Caco-2 (cell line): ENCODE data around the gene DOCK2. TPM values are rescaled to one million over a fixed set of nuclear protein-coding genes. Genes with fewer than 3 reads are reported as not detected.

ENCODE experiments used
- BruUV-seq: library from RNA; stranded (reverse); fragments of 400-500 nt; replicated peaks from 2 replicates; lab custom pipeline; 2021; lab: Mats Ljungman, UMichigan
- CTCF ChIA-PET: fragments of 300-600 bp; sonication (Branson Sonifier 250); formaldehyde crosslinking; loops from one replicate; lab custom pipeline; 2022; ENCODE audit warnings: antibody characterized with exemption; lab: Charles Lee
- POLR2A ChIA-PET: fragments of 300-600 bp; sonication (Branson Sonifier 250); formaldehyde crosslinking; loops from one replicate; lab custom pipeline; 2022; ENCODE audit warnings: antibody characterized with exemption; lab: Charles Lee
- DNase-seq, 2 experiments: peaks; one replicate each; pipeline versions ENCODE4 v3.0.0 to v3.0.0-alpha.2; 2020 to 2022
- H3K27me3 ChIP-seq: replicated peaks from 2 replicates; pipeline ENCODE4 v1.6.0; 2011; ENCODE audit warnings: low read length; ENCODE audit not compliant: control insufficient read depth, insufficient read depth
- H3K36me3 ChIP-seq: 2 replicates; pipeline ENCODE4 v1.5.1; 2011; ENCODE audit warnings: low read length; ENCODE audit not compliant: control insufficient read depth, insufficient read depth
- H3K4me1 ChIP-seq: fragments of 250-450 bp; sonication (Bioruptor Pico); 2 replicates; pipeline ENCODE4 v1.5.1; 2020; ENCODE audit warnings: mild to moderate bottlenecking
- H3K4me3 ChIP-seq: 2 replicates; pipeline ENCODE4 v1.5.1; 2011; ENCODE audit warnings: low read depth, mild to moderate bottlenecking, control low read depth, low read length
- H3K9me3 ChIP-seq: fragments of 250-450 bp; sonication (Bioruptor Pico); 2 replicates; pipeline ENCODE4 v1.5.1; 2020; ENCODE audit warnings: mild to moderate bottlenecking, moderate library complexity
- H3K27ac Mint-ChIP-seq: one replicate; pipeline ENCODE4 v1.8.0; 2022; ENCODE audit warnings: mixed read lengths; ENCODE audit not compliant: unreplicated experiment
- H3K27me3 Mint-ChIP-seq: one replicate; pipeline ENCODE4 v1.8.0; 2022; ENCODE audit warnings: mixed read lengths; ENCODE audit not compliant: insufficient read depth, unreplicated experiment
- H3K36me3 Mint-ChIP-seq: one replicate; pipeline ENCODE4 v1.8.0; 2022; ENCODE audit warnings: mild to moderate bottlenecking, mixed read lengths; ENCODE audit not compliant: insufficient read depth, unreplicated experiment
- H3K4me1 Mint-ChIP-seq: one replicate; pipeline ENCODE4 v1.8.0; 2022; ENCODE audit warnings: low read depth, mixed read lengths; ENCODE audit not compliant: unreplicated experiment
- H3K4me3 Mint-ChIP-seq: one replicate; pipeline ENCODE4 v1.8.0; 2022; ENCODE audit warnings: mild to moderate bottlenecking, moderate library complexity, mixed read lengths; ENCODE audit not compliant: unreplicated experiment
- H3K9me3 Mint-ChIP-seq: one replicate; pipeline ENCODE4 v1.8.0; 2022; ENCODE audit warnings: mixed read lengths; ENCODE audit not compliant: unreplicated experiment
- intact Hi-C: fragments of 100-400 bp; cut with micrococcal nuclease; formaldehyde crosslinking; loops from one replicate; pipeline ENCODE4 v1.10.0; 2022; ENCODE audit not compliant: unreplicated experiment
- total RNA-seq: library from RNA; stranded (reverse); gene quantifications from 2 replicates; pipeline ENCODE4 v1.2.3, GENCODE V29; 2022
- TF ChIP-seq, protein P1 (sequence below), 2 experiments: fragments of 200-600 bp in 1 of 2; IDR thresholded peaks; 1 replicate in 1 of 2; 2 replicates in 1 of 2; pipeline versions ENCODE4 v1.5.1 to v1.8.0; 2011 to 2022; ENCODE audit warnings: antibody characterized with exemption in 1 of 2, control low read depth in 1 of 2, inconsistent platforms in 1 of 2, low read depth in 1 of 2, low read length in 1 of 2, mild to moderate bottlenecking in 1 of 2, moderate library complexity in 1 of 2; ENCODE audit not compliant: insufficient read depth in 1 of 2, severe bottlenecking in 1 of 2, unreplicated experiment in 1 of 2

The DOCK2 gene
- total RNA-seq, 1 experiment from 2014 or later: 0.09 TPM

- Mint-ChIP-seq H3K4me1 (peaks cover 13% of the 10 kb centered on the region), H3K27me3 (no peaks in the 10 kb centered on the region)
These were observed 175.7 kb downstream of the DOCK2 start for GRCh38 chr5:169812786-169813185.

GRCh38 chr5:169814045-169814444, 177.0 kb downstream of the DOCK2 start:
- Mint-ChIP-seq H3K36me3 (no peaks in the 10 kb centered on the region), H3K4me3 (no peak overlapping the region), H3K4me1 (peaks cover 12% of the 10 kb centered on the region), H3K27me3 (no peaks in the 10 kb centered on the region), H3K9me3 (no peaks in the 10 kb centered on the region), H3K27ac (no peak overlapping the region)
- H3K27me3 ChIP-seq: no peaks in the 10 kb centered on the region
- no peaks in the 10 kb centered on the region for H3K9me3 ChIP-seq
- TF ChIP-seq, protein P1, sequence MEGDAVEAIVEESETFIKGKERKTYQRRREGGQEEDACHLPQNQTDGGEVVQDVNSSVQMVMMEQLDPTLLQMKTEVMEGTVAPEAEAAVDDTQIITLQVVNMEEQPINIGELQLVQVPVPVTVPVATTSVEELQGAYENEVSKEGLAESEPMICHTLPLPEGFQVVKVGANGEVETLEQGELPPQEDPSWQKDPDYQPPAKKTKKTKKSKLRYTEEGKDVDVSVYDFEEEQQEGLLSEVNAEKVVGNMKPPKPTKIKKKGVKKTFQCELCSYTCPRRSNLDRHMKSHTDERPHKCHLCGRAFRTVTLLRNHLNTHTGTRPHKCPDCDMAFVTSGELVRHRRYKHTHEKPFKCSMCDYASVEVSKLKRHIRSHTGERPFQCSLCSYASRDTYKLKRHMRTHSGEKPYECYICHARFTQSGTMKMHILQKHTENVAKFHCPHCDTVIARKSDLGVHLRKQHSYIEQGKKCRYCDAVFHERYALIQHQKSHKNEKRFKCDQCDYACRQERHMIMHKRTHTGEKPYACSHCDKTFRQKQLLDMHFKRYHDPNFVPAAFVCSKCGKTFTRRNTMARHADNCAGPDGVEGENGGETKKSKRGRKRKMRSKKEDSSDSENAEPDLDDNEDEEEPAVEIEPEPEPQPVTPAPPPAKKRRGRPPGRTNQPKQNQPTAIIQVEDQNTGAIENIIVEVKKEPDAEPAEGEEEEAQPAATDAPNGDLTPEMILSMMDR (IDR thresholded peaks at IDR 0.05; ENCODE audit: insufficient read depth in 1 of 2, low read depth in 1 of 2, low read length in 1 of 2, severe bottlenecking in 1 of 2, unreplicated experiment in 1 of 2): no peak
- no peaks in the 10 kb centered on the region for H3K4me1 ChIP-seq
- no TSS peak for BruUV-seq
- DNase-seq: no peak
- ChIA-PET CTCF (no interaction called here), POLR2A (no interaction called here)
- intact Hi-C loops: no loop called here
- no peaks in the 10 kb centered on the region for H3K36me3 ChIP-seq
- no peak overlapping the region for H3K4me3 ChIP-seq

More at GRCh38 chr5:169812786-169813185, 175.7 kb downstream of the DOCK2 start:
- BruUV-seq: no TSS peak
- Histone ChIP-seq H3K36me3 (no peaks in the 10 kb centered on the region), H3K27me3 (no peaks in the 10 kb centered on the region), H3K4me3 (no peak overlapping the region), H3K4me1 (no peaks in the 10 kb centered on the region), H3K9me3 (no peaks in the 10 kb centered on the region)
- no peak overlapping the region for H3K4me3 Mint-ChIP-seq
- no peaks in the 10 kb centered on the region for H3K36me3 Mint-ChIP-seq
- H3K9me3 Mint-ChIP-seq: no peaks in the 10 kb centered on the region
- ChIA-PET POLR2A (no interaction called here), CTCF (no interaction called here)
- TF ChIP-seq, protein P1 (IDR thresholded peaks at IDR 0.05; ENCODE audit: insufficient read depth in 1 of 2, low read depth in 1 of 2, low read length in 1 of 2, severe bottlenecking in 1 of 2, unreplicated experiment in 1 of 2): no peak
- no peak for DNase-seq
- no peak overlapping the region for H3K27ac Mint-ChIP-seq
- intact Hi-C loops: no loop called here

GRCh38 chr5:169814522-169814921, 177.4 kb downstream of the DOCK2 start:
- no TSS peak for BruUV-seq

More at GRCh38 chr5:169814522-169814921, 177.4 kb downstream of the DOCK2 start:
- Histone ChIP-seq H3K36me3 (no peaks in the 10 kb centered on the region), H3K9me3 (no peaks in the 10 kb centered on the region), H3K27me3 (no peaks in the 10 kb centered on the region), H3K4me3 (no peak overlapping the region), H3K4me1 (no peaks in the 10 kb centered on the region)
- peaks cover 8% of the 10 kb centered on the region for H3K4me1 Mint-ChIP-seq
- TF ChIP-seq, protein P1 (IDR thresholded peaks at IDR 0.05; ENCODE audit: insufficient read depth in 1 of 2, low read depth in 1 of 2, low read length in 1 of 2, severe bottlenecking in 1 of 2, unreplicated experiment in 1 of 2): no peak
- ChIA-PET POLR2A (no interaction called here), CTCF (no interaction called here)
- no peaks in the 10 kb centered on the region for H3K27me3 Mint-ChIP-seq
- intact Hi-C loops: no loop called here
- DNase-seq: no peak
- no peaks in the 10 kb centered on the region for H3K9me3 Mint-ChIP-seq
- H3K36me3 Mint-ChIP-seq: no peaks in the 10 kb centered on the region
- H3K4me3 Mint-ChIP-seq: no peak overlapping the region
- no peak overlapping the region for H3K27ac Mint-ChIP-seq
